WTC11 (cell line): Measurements from ENCODE around the gene NHERF2. TPM values are rescaled to one million over a fixed set of nuclear protein-coding genes. Genes with fewer than 3 reads are reported as not detected.
A peak's percentile ranks its signal among the peaks of the same experiment; 100 is the strongest.

Experiments
- ATF1 ChIP-seq: sonication (generic); formaldehyde crosslinking; IDR thresholded peaks from 2 replicates; pipeline ENCODE4 v1.8.1; 2023; ENCODE audit warnings: mild to moderate bottlenecking, moderate library complexity, missing genetic modification reagents
- CBFB ChIP-seq: sonication (generic); formaldehyde crosslinking; IDR thresholded peaks from 2 replicates; pipeline ENCODE4 v1.8.1; 2022; ENCODE audit warnings: mild to moderate bottlenecking, low read depth, missing genetic modification reagents
- ETV6 ChIP-seq: sonication (generic); formaldehyde crosslinking; IDR thresholded peaks from 2 replicates; pipeline ENCODE4 v1.8.1; 2022; ENCODE audit warnings: mild to moderate bottlenecking, missing genetic modification reagents
- FOXK1 ChIP-seq: sonication (generic); formaldehyde crosslinking; IDR thresholded peaks from 2 replicates; pipeline ENCODE4 v1.8.0; 2022; ENCODE audit warnings: mild to moderate bottlenecking, moderate library complexity, missing genetic modification reagents
- JAZF1 ChIP-seq: fragments of 250-450 bp; sonication (Bioruptor Pico); IDR thresholded peaks from 2 replicates; pipeline ENCODE4 v1.9.0; 2021; ENCODE audit warnings: moderate library complexity, mild to moderate bottlenecking, inconsistent platforms
- SMAD4 ChIP-seq: sonication (generic); formaldehyde crosslinking; IDR thresholded peaks from 2 replicates; pipeline ENCODE4 v1.8.0; 2022; ENCODE audit warnings: mild to moderate bottlenecking, missing genetic modification reagents
- SOX15 ChIP-seq: fragments of 250-450 bp; sonication (Bioruptor Pico); IDR thresholded peaks from 2 replicates; pipeline ENCODE4 v1.9.0; 2021; ENCODE audit warnings: mild to moderate bottlenecking
- SP1 ChIP-seq: sonication (generic); formaldehyde crosslinking; conservative IDR thresholded peaks from 2 replicates; pipeline ENCODE4 v1.8.1; 2022; ENCODE audit warnings: missing genetic modification reagents
- TCF7 ChIP-seq: sonication (generic); formaldehyde crosslinking; IDR thresholded peaks from 2 replicates; pipeline ENCODE4 v1.8.0; 2022; ENCODE audit warnings: mild to moderate bottlenecking, low read depth, missing genetic modification reagents, moderate library complexity
- ZNF263 ChIP-seq: sonication (generic); formaldehyde crosslinking; IDR thresholded peaks from 2 replicates; pipeline ENCODE4 v1.8.1; 2022; ENCODE audit warnings: low read depth, mild to moderate bottlenecking, moderate library complexity, missing genetic modification reagents
- total RNA-seq: library from RNA; stranded (reverse); gene quantifications from 3 replicates; pipeline ENCODE4 v1.2.3, GENCODE V29; 2021
- TF ChIP-seq, protein P1 (sequence below): sonication (generic); formaldehyde crosslinking; IDR thresholded peaks from 2 replicates; pipeline ENCODE4 v1.8.0; 2022; ENCODE audit warnings: mild to moderate bottlenecking, missing genetic modification reagents
- TF ChIP-seq, protein P2 (sequence below): sonication (generic); formaldehyde crosslinking; IDR thresholded peaks from 2 replicates; pipeline ENCODE4 v1.8.1; 2022; ENCODE audit warnings: low read depth, mild to moderate bottlenecking, moderate library complexity, missing genetic modification reagents, borderline replicate concordance
- TF ChIP-seq, protein P3 (sequence below): sonication (generic); formaldehyde crosslinking; IDR thresholded peaks from 2 replicates; pipeline ENCODE4 v1.8.1; 2022; ENCODE audit warnings: mild to moderate bottlenecking, moderate library complexity, missing genetic modification reagents
- TF ChIP-seq, protein P4 (sequence below): fragments of 250-450 bp; sonication (Bioruptor Pico); IDR thresholded peaks from 2 replicates; pipeline ENCODE4 v2.1.2; 2022; ENCODE audit warnings: mild to moderate bottlenecking, moderate library complexity
- TF ChIP-seq, protein P5 (sequence below): fragments of 250-450 bp; sonication (Bioruptor Pico); IDR thresholded peaks from 2 replicates; pipeline ENCODE4 v1.9.0; 2021; ENCODE audit warnings: mild to moderate bottlenecking, borderline replicate concordance
- TF ChIP-seq, protein P6 (sequence below): fragments of 200-600 bp; IDR thresholded peaks from 2 replicates; pipeline ENCODE4 v1.8.0; 2022; ENCODE audit warnings: antibody characterized with exemption
- TF ChIP-seq, protein P7 (sequence below): fragments of 250-450 bp; sonication (Bioruptor Pico); IDR thresholded peaks from 2 replicates; pipeline ENCODE4 v1.9.0; 2021; ENCODE audit warnings: mild to moderate bottlenecking
- TF ChIP-seq, protein P8 (sequence below): sonication (generic); formaldehyde crosslinking; IDR thresholded peaks from 2 replicates; pipeline ENCODE4 v1.8.0; 2022; ENCODE audit warnings: mild to moderate bottlenecking, missing genetic modification reagents
- TF ChIP-seq, protein P9 (sequence below): fragments of 250-450 bp; sonication (Bioruptor Pico); IDR thresholded peaks from 2 replicates; pipeline ENCODE4 v1.9.0; 2021; ENCODE audit warnings: moderate library complexity, mild to moderate bottlenecking, inconsistent platforms, borderline replicate concordance
- TF ChIP-seq, protein P10 (sequence below): sonication (generic); formaldehyde crosslinking; IDR thresholded peaks from 2 replicates; pipeline ENCODE4 v1.8.0; 2022; ENCODE audit warnings: mild to moderate bottlenecking, missing genetic modification reagents

NHERF2 gene
- total RNA-seq, 1 experiment from 2014 or later = 31.1 TPM

DNA sequence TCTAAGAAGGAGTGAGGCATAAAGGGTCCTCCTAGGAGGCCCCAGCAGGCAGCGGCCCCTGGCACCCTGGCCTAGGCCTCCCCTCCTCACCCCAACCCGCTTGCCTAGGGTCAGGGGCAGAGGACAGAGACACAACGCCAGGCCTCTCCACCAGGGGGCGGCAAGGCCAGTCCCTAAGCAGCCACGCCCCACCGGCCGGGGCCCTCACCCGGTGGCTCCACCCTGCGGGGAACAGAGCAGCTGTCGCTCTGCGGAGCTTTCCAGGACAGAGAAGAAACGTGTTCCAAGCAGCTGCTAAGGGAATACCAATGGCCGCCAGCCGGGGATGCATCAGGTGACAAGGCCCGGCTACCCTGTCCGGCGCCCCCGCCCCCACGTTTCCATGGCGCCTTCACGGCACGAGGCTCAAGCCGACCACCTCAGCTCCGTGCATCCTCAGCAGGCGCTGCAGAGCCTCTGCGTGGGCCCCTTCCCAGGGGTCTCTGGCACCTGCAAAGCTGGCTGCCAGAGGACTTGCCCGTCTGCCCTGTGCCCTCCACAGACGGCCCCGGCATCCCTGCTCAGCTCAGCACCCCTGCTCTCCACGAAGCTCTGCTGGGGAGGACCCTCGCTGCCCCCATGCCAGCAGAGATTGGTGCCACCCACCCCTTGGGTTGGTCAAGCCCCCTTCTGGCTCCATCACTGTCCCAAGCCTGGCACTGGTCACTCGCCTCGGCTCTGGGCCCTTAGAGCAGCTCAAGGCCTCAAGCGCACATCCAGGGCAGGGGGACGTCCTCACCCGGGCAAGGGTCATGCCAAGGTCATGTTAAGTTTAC is 22.7 kb upstream of the NHERF2 start (continued):
- TF ChIP-seq, protein P1, sequence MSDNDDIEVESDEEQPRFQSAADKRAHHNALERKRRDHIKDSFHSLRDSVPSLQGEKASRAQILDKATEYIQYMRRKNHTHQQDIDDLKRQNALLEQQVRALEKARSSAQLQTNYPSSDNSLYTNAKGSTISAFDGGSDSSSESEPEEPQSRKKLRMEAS (CRISPR knock-in tag) = peak; percentile 79; the same call in 1 of the 2 replicates
- TF ChIP-seq TCF7 (CRISPR knock-in tag) = no peak
- TF ChIP-seq, protein P2, sequence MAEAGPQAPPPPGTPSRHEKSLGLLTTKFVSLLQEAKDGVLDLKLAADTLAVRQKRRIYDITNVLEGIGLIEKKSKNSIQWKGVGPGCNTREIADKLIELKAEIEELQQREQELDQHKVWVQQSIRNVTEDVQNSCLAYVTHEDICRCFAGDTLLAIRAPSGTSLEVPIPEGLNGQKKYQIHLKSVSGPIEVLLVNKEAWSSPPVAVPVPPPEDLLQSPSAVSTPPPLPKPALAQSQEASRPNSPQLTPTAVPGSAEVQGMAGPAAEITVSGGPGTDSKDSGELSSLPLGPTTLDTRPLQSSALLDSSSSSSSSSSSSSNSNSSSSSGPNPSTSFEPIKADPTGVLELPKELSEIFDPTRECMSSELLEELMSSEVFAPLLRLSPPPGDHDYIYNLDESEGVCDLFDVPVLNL (CRISPR knock-in tag) = no peak
- TF ChIP-seq, protein P3, sequence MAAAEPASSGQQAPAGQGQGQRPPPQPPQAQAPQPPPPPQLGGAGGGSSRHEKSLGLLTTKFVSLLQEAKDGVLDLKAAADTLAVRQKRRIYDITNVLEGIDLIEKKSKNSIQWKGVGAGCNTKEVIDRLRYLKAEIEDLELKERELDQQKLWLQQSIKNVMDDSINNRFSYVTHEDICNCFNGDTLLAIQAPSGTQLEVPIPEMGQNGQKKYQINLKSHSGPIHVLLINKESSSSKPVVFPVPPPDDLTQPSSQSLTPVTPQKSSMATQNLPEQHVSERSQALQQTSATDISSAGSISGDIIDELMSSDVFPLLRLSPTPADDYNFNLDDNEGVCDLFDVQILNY (CRISPR knock-in tag) = 0 out of 2 replicates have a peak, but pooled peaks have one; percentile 15
- 0 out of 2 replicates have a peak, but pooled peaks have one; percentile 32 for TF ChIP-seq FOXK1 (CRISPR knock-in tag)
- TF ChIP-seq, protein P4, sequence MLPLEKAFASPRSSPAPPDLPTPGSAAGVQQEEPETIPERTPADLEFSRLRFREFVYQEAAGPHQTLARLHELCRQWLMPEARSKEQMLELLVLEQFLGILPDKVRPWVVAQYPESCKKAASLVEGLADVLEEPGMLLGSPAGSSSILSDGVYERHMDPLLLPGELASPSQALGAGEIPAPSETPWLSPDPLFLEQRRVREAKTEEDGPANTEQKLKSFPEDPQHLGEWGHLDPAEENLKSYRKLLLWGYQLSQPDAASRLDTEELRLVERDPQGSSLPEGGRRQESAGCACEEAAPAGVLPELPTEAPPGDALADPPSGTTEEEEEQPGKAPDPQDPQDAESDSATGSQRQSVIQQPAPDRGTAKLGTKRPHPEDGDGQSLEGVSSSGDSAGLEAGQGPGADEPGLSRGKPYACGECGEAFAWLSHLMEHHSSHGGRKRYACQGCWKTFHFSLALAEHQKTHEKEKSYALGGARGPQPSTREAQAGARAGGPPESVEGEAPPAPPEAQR (CRISPR knock-in tag) = no peak
- TF ChIP-seq, protein P5, sequence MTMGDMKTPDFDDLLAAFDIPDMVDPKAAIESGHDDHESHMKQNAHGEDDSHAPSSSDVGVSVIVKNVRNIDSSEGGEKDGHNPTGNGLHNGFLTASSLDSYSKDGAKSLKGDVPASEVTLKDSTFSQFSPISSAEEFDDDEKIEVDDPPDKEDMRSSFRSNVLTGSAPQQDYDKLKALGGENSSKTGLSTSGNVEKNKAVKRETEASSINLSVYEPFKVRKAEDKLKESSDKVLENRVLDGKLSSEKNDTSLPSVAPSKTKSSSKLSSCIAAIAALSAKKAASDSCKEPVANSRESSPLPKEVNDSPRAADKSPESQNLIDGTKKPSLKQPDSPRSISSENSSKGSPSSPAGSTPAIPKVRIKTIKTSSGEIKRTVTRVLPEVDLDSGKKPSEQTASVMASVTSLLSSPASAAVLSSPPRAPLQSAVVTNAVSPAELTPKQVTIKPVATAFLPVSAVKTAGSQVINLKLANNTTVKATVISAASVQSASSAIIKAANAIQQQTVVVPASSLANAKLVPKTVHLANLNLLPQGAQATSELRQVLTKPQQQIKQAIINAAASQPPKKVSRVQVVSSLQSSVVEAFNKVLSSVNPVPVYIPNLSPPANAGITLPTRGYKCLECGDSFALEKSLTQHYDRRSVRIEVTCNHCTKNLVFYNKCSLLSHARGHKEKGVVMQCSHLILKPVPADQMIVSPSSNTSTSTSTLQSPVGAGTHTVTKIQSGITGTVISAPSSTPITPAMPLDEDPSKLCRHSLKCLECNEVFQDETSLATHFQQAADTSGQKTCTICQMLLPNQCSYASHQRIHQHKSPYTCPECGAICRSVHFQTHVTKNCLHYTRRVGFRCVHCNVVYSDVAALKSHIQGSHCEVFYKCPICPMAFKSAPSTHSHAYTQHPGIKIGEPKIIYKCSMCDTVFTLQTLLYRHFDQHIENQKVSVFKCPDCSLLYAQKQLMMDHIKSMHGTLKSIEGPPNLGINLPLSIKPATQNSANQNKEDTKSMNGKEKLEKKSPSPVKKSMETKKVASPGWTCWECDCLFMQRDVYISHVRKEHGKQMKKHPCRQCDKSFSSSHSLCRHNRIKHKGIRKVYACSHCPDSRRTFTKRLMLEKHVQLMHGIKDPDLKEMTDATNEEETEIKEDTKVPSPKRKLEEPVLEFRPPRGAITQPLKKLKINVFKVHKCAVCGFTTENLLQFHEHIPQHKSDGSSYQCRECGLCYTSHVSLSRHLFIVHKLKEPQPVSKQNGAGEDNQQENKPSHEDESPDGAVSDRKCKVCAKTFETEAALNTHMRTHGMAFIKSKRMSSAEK (CRISPR knock-in tag) = no peak
- peak; percentile 85; the same call in 1 of the 2 replicates for TF ChIP-seq ETV6
- TF ChIP-seq, protein P6, sequence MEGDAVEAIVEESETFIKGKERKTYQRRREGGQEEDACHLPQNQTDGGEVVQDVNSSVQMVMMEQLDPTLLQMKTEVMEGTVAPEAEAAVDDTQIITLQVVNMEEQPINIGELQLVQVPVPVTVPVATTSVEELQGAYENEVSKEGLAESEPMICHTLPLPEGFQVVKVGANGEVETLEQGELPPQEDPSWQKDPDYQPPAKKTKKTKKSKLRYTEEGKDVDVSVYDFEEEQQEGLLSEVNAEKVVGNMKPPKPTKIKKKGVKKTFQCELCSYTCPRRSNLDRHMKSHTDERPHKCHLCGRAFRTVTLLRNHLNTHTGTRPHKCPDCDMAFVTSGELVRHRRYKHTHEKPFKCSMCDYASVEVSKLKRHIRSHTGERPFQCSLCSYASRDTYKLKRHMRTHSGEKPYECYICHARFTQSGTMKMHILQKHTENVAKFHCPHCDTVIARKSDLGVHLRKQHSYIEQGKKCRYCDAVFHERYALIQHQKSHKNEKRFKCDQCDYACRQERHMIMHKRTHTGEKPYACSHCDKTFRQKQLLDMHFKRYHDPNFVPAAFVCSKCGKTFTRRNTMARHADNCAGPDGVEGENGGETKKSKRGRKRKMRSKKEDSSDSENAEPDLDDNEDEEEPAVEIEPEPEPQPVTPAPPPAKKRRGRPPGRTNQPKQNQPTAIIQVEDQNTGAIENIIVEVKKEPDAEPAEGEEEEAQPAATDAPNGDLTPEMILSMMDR = peak; percentile 92
- TF ChIP-seq SMAD4 = no peak
- TF ChIP-seq ZNF263 (CRISPR knock-in tag) = no peak
- TF ChIP-seq CBFB (CRISPR knock-in tag) = no peak
- no peak for TF ChIP-seq JAZF1
- TF ChIP-seq ATF1 = no peak
- TF ChIP-seq, protein P7, sequence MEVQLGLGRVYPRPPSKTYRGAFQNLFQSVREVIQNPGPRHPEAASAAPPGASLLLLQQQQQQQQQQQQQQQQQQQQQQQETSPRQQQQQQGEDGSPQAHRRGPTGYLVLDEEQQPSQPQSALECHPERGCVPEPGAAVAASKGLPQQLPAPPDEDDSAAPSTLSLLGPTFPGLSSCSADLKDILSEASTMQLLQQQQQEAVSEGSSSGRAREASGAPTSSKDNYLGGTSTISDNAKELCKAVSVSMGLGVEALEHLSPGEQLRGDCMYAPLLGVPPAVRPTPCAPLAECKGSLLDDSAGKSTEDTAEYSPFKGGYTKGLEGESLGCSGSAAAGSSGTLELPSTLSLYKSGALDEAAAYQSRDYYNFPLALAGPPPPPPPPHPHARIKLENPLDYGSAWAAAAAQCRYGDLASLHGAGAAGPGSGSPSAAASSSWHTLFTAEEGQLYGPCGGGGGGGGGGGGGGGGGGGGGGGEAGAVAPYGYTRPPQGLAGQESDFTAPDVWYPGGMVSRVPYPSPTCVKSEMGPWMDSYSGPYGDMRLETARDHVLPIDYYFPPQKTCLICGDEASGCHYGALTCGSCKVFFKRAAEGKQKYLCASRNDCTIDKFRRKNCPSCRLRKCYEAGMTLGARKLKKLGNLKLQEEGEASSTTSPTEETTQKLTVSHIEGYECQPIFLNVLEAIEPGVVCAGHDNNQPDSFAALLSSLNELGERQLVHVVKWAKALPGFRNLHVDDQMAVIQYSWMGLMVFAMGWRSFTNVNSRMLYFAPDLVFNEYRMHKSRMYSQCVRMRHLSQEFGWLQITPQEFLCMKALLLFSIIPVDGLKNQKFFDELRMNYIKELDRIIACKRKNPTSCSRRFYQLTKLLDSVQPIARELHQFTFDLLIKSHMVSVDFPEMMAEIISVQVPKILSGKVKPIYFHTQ (CRISPR knock-in tag) = no peak
- TF ChIP-seq SOX15 (CRISPR knock-in tag) = no peak
- TF ChIP-seq, protein P8, sequence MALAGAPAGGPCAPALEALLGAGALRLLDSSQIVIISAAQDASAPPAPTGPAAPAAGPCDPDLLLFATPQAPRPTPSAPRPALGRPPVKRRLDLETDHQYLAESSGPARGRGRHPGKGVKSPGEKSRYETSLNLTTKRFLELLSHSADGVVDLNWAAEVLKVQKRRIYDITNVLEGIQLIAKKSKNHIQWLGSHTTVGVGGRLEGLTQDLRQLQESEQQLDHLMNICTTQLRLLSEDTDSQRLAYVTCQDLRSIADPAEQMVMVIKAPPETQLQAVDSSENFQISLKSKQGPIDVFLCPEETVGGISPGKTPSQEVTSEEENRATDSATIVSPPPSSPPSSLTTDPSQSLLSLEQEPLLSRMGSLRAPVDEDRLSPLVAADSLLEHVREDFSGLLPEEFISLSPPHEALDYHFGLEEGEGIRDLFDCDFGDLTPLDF = no peak
- TF ChIP-seq SP1 = peak; percentile 82
- TF ChIP-seq, protein P9, sequence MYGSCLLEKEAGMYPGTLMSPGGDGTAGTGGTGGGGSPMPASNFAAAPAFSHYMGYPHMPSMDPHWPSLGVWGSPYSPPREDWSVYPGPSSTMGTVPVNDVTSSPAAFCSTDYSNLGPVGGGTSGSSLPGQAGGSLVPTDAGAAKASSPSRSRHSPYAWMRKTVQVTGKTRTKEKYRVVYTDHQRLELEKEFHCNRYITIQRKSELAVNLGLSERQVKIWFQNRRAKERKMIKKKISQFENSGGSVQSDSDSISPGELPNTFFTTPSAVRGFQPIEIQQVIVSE (CRISPR knock-in tag) = no peak
- TF ChIP-seq, protein P10, sequence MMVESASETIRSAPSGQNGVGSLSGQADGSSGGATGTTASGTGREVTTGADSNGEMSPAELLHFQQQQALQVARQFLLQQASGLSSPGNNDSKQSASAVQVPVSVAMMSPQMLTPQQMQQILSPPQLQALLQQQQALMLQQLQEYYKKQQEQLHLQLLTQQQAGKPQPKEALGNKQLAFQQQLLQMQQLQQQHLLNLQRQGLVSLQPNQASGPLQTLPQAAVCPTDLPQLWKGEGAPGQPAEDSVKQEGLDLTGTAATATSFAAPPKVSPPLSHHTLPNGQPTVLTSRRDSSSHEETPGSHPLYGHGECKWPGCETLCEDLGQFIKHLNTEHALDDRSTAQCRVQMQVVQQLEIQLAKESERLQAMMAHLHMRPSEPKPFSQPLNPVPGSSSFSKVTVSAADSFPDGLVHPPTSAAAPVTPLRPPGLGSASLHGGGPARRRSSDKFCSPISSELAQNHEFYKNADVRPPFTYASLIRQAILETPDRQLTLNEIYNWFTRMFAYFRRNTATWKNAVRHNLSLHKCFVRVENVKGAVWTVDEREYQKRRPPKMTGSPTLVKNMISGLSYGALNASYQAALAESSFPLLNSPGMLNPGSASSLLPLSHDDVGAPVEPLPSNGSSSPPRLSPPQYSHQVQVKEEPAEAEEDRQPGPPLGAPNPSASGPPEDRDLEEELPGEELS (CRISPR knock-in tag) = no peak; the same call in 1 of the 2 replicates
